Mesenteric fat pad (tissue), 1 donor: ENCODE measurements around the gene HNRNPA3. TPM values are rescaled to one million over a fixed set of nuclear protein-coding genes. Genes with fewer than 3 reads are reported as not detected.
"Not testable (repeated sequence)": the region's sequence is repeated elsewhere in the genome, so short reads cannot be mapped to it uniquely, and the experiment has no call there.

Experiments
- DNase-seq: peaks from one replicate; pipeline ENCODE4 v3.0.0-alpha.2; 2020; ENCODE audit warnings: low spot score
- total RNA-seq: library from RNA; stranded (reverse); fragmentation: NEBNext Ultra II Directional; extraction: Animal tissue kit (Norgen Biotek cat#: 25700); gene quantifications from one replicate; pipeline ENCODE4 v1.2.1, GENCODE V29; 2021
- donor health status: DM: yes; HTN: yes; CAD: no.

The HNRNPA3 gene
- total RNA-seq, 1 donor from 2014 or later, result 148 TPM

DNA sequence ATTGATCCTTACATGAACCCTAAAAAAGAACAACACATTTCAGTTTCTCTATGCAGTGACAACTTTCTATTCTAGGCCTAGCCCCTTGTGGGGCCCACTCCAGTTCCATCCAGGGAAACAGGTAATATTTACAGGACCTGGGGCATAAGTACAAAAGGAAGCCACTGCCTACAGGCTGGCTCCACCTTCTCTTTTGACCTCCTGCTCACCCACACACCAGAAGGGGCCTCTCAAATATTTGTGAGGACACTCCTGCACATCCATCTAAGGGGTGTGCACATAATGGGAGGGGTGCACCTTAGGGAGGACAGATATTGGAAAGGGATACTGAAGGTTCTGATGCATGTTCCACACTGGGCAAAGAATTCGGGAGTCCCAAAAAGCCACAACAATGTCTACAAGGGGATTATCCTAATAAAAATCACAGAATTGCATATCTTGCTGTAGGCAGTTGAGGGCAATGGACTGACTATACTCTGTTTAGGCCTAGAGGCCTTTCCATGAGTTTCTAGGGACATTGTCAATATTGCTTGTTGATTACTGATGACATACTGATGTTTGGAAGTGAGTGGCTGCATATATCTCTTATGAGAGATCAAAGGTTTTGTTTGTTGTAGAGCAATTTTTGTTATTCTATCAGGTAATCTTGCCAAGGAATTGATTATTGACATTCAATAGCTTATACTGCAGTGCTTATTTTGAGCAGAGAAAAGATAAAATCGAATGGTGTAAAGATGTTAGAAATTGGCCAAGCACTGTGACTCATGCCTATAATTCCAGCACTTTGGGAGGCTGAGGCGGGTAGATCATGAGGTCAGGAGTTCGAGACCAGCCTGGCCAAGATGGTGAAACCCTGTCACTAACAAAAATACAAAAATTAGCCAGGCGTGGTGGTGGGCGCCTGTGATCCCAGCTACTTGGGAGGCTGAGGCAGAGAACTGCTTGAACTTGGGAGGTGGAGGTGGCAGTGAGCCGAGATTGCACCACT is 23.8 kb upstream of the HNRNPA3 start:
- no peak for DNase-seq

DNA sequence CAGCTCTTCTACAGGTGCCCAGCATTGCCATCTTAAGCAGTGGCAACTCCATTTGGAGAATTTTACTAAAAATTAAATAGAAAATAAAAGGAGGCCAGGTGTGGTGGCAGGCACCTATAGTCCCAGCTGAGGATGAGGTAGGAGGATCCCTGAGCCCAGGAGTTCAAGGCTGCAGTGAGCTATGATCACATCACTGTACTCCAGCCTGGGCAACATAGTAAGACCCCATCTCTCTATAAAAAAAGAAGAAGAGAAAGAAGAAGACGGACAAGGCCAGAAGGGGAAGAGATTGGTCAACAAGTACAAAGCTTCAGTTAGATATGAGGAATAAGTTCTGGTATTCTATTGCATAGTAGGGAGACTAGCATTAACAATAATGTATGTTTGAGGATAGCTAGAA is 21.7 kb upstream of the HNRNPA3 start:
- DNase-seq, result no peak

DNA sequence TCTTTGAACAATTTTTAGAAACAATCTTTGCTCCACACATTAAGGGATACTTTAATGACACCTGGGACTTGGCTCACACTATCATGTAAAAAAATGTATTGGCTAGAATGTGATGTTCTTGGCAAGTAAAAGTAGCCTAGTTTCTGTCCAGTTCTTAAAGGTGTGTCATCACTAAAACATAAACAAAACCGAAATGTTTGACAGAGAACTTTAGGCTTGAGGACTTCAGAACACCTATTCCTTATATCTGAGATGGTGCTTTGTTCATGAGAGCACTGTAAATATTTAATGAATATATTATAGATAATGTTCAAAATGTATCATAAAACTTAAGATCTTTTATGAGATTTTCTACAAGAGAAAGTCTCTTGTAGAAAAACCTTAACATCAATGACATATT is 19.8 kb upstream of the HNRNPA3 start:
- no peak for DNase-seq

DNA sequence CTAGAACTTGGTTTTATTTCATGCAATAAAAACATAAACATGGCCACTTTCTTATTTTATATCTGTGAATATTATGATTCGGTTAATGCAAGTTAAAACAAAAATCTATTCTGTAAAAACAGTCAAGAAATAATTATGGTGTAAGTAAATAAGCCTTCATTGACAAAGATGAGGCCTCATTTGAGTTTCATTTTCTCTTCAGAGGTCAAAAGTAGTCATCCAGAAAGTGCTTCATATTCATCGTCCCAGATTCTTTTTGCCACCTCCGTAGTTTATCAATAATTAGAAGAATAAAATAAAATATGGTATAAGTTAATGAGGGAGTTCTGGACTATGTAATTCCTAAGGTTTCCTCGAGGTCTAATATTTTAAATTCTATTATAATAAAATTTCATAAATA is 19.4 kb upstream of the HNRNPA3 start:
- no peak for DNase-seq

DNA sequence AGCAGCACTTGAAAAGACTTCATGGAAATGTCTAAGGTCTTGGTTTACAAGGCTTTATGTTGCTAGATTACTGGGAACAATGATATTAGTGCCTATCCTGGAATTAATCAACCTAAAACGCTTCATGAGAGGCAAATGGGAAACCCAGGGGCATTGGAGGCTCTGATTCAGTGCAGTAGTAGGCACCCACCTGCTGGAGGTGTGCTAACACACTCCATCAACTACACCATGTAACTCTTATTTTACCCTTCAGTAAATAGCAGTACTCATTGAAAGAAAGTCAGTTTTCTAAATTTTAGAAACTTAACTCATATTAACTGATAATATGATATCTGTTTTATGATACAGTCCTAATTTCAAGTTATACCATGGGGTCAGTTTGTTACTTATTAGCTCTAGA is 17.4 kb upstream of the HNRNPA3 start:
- DNase-seq, result no peak

DNA sequence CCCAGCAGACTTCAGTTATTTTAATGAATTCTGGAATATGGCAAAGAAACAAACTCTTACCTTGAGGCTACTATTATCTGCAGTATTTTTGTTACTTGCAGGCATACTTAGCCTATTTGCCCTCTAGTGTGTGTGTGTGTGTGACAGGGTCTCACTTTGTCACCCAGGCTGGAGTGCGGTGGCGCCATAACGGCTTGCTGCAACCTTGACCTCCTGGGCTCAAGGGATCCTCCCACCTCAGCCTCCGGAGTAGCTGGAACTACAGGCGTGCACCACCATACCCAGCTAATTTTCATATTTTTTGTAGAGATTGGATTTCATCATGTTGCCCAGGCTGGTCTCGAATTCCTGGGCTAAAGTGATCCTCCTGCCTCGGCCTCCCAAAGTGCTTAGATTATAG is 12.2 kb upstream of the HNRNPA3 start:
- DNase-seq, result not testable (repeated sequence)

DNA sequence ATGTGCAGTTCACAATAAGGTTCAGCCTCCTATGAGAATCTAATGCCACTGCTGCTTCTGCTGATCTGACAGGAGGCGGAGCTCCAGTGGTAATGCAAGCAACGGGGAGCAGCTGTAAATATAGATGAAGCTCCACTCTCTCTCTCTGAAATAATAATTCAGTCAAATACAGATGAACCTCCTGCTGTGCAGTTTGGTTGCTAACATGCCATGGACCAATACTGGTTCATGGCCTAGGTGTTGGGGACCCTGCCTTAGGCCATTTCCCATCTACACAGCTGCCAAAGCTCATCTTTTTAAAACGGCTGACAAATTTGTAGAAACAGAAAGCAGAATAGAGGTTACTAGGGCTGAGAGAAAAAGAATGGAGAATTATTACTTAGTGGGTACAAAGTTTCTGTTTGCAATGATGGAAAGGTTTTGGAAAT is 10.7 kb upstream of the HNRNPA3 start:
- DNase-seq, result no peak

DNA sequence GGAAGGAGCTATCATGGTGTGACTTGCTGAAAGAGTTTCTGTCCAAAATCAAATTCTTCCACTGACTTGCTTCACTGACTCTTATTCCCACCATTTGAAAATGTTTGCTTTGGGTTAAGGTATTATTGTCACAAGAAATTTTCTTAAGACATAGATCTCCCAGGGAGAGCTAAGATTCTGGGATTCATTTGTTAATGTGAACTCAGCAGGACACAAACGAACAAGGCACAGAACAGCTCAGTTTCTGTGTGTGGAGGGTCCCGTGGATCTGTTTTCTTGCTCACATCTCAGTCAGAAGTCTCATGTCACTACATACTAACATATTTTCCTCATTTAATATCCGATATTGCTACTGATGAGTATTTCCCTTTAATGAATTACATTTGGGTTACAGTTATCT is 8.2 kb upstream of the HNRNPA3 start:
- DNase-seq, result no peak

GRCh38 chr2:177207101-177207500 is 5.5 kb upstream of the HNRNPA3 start:
- no peak for DNase-seq

DNA sequence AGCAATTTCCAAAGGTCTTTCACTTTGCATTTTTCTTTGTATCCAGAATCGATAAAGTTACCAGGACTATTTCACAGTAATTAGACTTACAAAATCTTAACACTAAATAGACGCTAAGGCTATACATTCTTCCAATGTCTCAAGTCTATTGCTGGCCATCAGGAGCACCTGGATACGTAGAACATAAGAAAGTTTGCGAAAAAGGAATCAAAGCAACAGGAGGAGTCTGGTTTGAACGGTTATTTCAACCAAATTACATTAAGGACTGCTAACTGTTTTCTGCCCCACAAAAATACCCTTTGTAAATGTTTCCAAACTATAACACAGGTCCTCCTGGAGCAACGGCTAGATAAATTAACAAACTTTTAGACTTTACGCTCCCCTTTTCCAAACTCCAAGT is 1.4 kb upstream of the HNRNPA3 start:
- no peak for DNase-seq

GRCh38 chr2:177211576-177212105 is 953 bp upstream of the HNRNPA3 start:
- DNase-seq, result no peak

DNA sequence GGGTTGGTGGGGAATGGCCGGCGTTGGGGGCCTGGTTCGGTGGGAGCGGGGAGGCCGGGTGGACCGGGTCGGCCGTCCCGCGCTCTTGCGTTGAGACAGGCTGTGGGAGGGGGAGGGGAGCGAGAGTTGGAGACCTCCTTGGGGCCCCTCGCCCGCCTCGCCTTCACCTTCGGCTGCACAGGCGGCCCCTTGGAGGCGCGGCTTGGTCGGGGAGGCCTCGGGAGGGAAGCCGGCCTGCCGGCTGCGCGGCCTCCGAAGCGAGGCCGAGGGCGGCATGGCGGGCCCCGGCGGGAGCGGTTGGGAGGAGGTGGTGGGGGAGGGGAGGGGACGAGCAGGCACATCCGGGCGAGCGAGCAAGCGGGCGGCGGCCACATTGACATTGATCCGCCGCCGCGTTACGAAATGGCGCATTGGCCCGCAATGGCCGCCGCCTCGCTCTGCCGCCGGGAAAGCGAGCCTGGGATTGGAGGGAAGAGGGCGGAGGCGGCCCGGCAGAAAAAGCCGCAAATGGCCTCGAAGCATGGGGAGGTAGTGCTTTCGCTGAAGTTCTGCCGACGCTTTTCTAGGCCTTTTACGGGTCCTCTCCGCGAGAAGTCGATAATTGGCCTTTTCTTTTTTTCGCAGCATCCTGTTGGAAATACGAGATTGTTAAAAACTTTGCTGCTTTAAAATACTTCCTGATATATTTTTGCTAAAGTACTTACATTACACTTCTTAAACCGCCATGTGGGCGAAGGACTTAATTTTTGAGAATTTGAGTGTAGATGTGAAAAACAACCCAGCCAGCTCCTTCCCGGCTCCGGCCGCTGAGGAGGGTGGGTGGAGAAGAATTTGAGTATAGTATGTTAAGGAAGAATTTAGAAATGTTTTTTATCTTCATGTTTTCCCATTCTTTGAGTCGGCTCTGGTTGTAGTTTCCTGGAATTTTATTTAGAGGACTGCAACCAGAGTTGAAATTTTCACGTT is 580 bp downstream of the HNRNPA3 start:
- peak; percentile 97 for DNase-seq

GRCh38 chr2:177217247-177217843 is 4.8 kb downstream of the HNRNPA3 start:
- no peak for DNase-seq

- DNase-seq, result not testable (repeated sequence)
These were observed 7.2 kb downstream of the HNRNPA3 start for GRCh38 chr2:177219787-177220186.

GRCh38 chr2:177221534-177221933 is 8.9 kb downstream of the HNRNPA3 start:
- no peak for DNase-seq

DNA sequence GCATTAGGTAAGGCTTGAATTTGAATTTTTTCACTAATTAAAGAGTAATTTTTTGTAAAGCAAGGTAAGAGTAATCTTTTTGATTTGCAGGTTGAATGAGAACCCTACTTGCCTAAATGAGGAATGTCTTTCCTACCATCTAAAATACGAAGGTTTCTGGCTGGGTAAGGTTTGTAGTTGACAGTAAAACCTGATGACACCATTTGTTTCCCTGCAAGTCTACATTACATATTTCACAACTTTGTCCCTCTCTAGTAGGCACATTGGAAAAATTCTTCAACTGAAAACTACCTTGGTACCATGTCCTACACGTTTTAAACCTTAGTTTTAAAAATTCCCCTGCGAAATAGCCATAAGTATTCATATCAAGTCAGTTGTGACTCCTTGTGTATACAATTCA is 9.4 kb downstream of the HNRNPA3 start:
- DNase-seq, result no peak

- DNase-seq, result not testable (repeated sequence)
These were observed 10.8 kb downstream of the HNRNPA3 start for GRCh38 chr2:177223436-177223835.

GRCh38 chr2:177225965-177226360 is 13.4 kb downstream of the HNRNPA3 start:
- no peak for DNase-seq

GRCh38 chr2:177229442-177230242 is 17.0 kb downstream of the HNRNPA3 start:
- no peak for DNase-seq

DNA sequence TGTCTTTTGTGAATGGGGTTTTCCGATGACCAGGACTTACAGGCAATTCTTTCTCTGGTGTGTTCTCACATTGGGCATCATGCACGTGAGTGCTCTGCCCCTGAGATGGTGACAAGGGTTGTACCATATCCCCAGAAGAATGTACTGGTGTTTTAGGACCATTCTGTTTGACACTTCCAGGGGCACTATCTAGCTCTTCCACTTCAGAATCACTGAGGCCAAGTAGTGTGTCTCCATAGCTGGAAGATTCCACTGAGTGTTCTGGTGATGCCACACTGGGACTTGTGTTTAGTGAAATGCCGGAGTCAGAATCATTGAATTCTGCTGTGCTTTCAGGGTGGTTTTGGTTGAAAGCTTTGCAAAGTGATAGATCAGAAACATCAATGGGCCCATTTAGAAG is 18.7 kb downstream of the HNRNPA3 start:
- no peak for DNase-seq
